NB4 (cell line): Measurements from ENCODE around the gene STX8.

Source experiments
- DNase-seq: peaks from one replicate; pipeline ENCODE4 v3.0.0; 2010; ENCODE audit warnings: low read depth
- H3K4me3 ChIP-seq: one replicate; pipeline ENCODE4 v1.5.1; 2011; ENCODE audit warnings: mild to moderate bottlenecking, low read depth, low read length, moderate library complexity
- CTCF ChIP-seq: IDR thresholded peaks from one replicate; pipeline ENCODE4 v1.5.1; 2012; ENCODE audit warnings: low read depth, low read length
- MYC ChIP-seq: IDR thresholded peaks from 2 replicates; pipeline ENCODE4 v1.6.1; 2011; ENCODE audit warnings: low read depth, low read length
- POLR2A ChIP-seq: IDR thresholded peaks from 2 replicates; pipeline ENCODE4 v1.6.1; 2011; ENCODE audit warnings: mild to moderate bottlenecking; ENCODE audit not compliant: insufficient read length; ENCODE audit errors: extremely low read depth
- TF ChIP-seq, protein P1 (sequence below): IDR thresholded peaks from 2 replicates; pipeline ENCODE4 v1.6.1; 2011; ENCODE audit warnings: low read depth, low read length

The STX8 gene

DNA sequence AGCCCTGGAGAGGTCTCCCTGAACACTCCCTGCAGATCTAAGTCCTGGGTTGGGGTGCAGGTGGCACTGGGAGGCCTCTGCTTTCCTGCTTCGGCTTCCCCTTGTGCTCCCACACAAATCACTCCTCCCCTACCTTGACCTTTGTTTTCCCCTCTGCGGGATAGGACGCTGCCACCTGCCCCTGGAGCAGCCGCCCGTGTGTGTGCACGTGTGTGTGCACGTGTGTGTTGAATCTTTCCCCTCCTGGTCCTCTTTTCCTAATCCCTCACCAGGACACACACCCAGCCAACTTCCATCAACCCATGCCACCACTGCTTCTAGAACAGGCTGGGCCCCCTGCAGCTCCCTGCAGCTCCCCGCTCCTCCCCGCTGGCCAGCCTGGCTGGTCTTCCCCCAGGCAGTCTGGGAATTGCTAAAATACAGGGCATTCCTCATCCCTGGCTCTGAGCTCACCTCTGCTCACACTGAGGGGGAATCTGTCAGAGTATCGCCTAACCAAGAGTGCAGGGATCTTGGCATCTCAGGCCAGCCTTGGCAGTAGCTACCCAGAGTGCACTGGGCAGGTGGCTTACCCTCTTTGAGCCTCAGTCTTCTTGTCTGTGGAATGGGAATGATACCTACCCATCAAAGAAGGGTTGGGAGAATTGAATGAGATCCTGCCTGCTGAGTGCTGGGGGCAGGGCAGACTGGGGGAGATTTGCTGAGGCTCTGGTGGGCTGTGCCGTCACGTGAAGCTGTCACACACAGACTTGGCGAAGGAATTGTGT, 355.8 kb downstream of the STX8 start:
- H3K4me3 ChIP-seq = no peak overlapping the region
- no peak for TF ChIP-seq POLR2A
- TF ChIP-seq, protein P1, sequence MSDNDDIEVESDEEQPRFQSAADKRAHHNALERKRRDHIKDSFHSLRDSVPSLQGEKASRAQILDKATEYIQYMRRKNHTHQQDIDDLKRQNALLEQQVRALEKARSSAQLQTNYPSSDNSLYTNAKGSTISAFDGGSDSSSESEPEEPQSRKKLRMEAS = no peak
- no peak for TF ChIP-seq CTCF
- TF ChIP-seq MYC = no peak
- no peak for DNase-seq

DNA sequence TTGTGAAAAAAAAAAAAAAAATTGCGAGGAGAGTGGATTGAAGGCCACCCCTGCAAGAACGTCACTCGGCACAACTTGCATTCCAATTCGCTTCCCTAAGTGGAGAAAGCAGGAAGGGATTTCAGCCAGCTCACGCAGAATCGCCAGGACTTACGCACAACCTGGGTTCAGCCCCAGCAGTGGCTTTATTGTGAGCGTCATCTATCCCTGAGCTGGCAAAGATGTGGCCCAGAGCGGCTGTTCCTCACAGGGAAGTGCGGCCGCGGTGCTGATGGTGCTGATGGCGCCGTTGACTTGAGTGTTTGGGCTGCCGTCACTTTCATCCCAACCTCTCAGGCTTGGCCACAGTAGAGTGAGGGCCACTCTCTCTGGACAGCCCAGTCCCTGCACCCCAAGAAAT, 356.7 kb downstream of the STX8 start:
- no peak for DNase-seq
- TF ChIP-seq POLR2A = no peak
- TF ChIP-seq, protein P1 = no peak
- TF ChIP-seq CTCF = no peak
- TF ChIP-seq MYC = no peak

GRCh38 chr17:9218064-9218635, 357.5 kb downstream of the STX8 start:
- no peak for DNase-seq
- TF ChIP-seq, protein P1 = no peak
- TF ChIP-seq POLR2A = no peak
- no peak for TF ChIP-seq MYC
- no peak for TF ChIP-seq CTCF
- no peak overlapping the region for H3K4me3 ChIP-seq

More for the DNA sequence above, 356.7 kb downstream of the STX8 start:
- no peak overlapping the region for H3K4me3 ChIP-seq

- DNase-seq = no peak
- TF ChIP-seq CTCF (no peak), MYC (no peak), POLR2A (no peak)
- TF ChIP-seq, protein P1 = no peak
- no peak overlapping the region for H3K4me3 ChIP-seq
These were observed 358.2 kb downstream of the STX8 start for GRCh38 chr17:9217151-9218056.

- DNase-seq = no peak
- no peak for TF ChIP-seq POLR2A
- TF ChIP-seq CTCF = no peak
- TF ChIP-seq, protein P1 = no peak
- no peak for TF ChIP-seq MYC
- H3K4me3 ChIP-seq = no peak overlapping the region
These were observed 360.2 kb downstream of the STX8 start for GRCh38 chr17:9215465-9215864.
